ENCODE results near the gene FGF14. TPM values are rescaled to one million over a fixed set of nuclear protein-coding genes. Genes with fewer than 3 reads are reported as not detected.

Gene FGF14
- total RNA-seq, 1 experiment from 2014 or later, result 0.22 TPM

DNA sequence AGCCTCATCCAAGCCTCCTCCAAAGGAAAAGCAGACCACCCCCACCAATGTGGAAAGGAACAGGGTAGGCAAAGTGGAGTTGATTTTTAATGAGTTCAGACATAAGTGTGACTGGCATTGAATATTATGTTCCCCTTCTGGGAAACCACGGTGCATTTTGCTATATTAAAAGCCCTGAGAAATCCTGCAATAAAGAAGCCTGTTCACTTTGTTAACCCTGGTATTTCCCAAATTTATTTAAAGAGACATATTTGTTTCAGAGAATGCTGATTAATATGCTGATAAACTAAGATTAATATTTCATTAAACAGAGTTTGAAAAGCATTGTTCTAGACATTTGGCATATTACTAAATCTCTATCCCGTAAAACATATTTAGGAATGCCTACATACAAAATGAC, 151.4 kb downstream of the FGF14 start:
- WGBS (ENCODE audit: extremely low coverage, insufficient read length, low lambda C conversion rate), result no CpG with 5 or more reads among the region's 2 CpGs
- no peak overlapping the region for H4K91ac ChIP-seq (ENCODE audit: insufficient read length, low read depth, low read length)
- peaks cover 4 to 7% of the 10 kb centered on the region in 2 experiments; a peak in 1 of 4 replicates for H3K4me1 Mint-ChIP-seq
- H4K8ac ChIP-seq (replicated peaks; ENCODE audit: insufficient read length, low read depth, low read length), result no peak overlapping the region
- no peak overlapping the region for H3K9ac ChIP-seq (ENCODE audit: extremely low read depth, insufficient read length, low read length)
- no peak overlapping the region for H3K4me3 Mint-ChIP-seq
- no peaks in the 10 kb centered on the region for H3K27me3 Mint-ChIP-seq (ENCODE audit: low read depth)
- H2BK12ac ChIP-seq (ENCODE audit: insufficient read length, low read depth, low read length), result no peak overlapping the region
- no peak overlapping the region for H2BK5ac ChIP-seq (ENCODE audit: insufficient read length, low read length)
- no peak overlapping the region for H3K18ac ChIP-seq (ENCODE audit: insufficient read length, low read depth, low read length)
- no peak overlapping the region for H2AK5ac ChIP-seq (ENCODE audit: insufficient read length, low read length)
- H3K79me2 ChIP-seq (ENCODE audit: insufficient read depth, low read length), result no peaks in the 10 kb centered on the region
- no peaks in the 10 kb centered on the region for H3K9me3 ChIP-seq (ENCODE audit: control insufficient read depth, low read depth, low read length)
- H3K27ac Mint-ChIP-seq, result no peak overlapping the region
- H3K14ac ChIP-seq (ENCODE audit: insufficient read depth, low read length), result no peak overlapping the region
- no peaks in the 10 kb centered on the region for H4K20me1 ChIP-seq (ENCODE audit: control insufficient read depth, insufficient read depth, insufficient read length)
- H2BK120ac ChIP-seq (ENCODE audit: low read depth, low read length, poor library complexity, severe bottlenecking), result no peak overlapping the region
- H3K4me2 ChIP-seq (ENCODE audit: insufficient read depth, insufficient read length, low read length), result no peak overlapping the region
- H3K23me2 ChIP-seq (ENCODE audit: insufficient read length, low read depth, low read length, poor library complexity, severe bottlenecking), result no peaks in the 10 kb centered on the region
- no peak overlapping the region for H4K5ac ChIP-seq (ENCODE audit: insufficient read length, low read depth, low read length)
- TF ChIP-seq, protein P1, sequence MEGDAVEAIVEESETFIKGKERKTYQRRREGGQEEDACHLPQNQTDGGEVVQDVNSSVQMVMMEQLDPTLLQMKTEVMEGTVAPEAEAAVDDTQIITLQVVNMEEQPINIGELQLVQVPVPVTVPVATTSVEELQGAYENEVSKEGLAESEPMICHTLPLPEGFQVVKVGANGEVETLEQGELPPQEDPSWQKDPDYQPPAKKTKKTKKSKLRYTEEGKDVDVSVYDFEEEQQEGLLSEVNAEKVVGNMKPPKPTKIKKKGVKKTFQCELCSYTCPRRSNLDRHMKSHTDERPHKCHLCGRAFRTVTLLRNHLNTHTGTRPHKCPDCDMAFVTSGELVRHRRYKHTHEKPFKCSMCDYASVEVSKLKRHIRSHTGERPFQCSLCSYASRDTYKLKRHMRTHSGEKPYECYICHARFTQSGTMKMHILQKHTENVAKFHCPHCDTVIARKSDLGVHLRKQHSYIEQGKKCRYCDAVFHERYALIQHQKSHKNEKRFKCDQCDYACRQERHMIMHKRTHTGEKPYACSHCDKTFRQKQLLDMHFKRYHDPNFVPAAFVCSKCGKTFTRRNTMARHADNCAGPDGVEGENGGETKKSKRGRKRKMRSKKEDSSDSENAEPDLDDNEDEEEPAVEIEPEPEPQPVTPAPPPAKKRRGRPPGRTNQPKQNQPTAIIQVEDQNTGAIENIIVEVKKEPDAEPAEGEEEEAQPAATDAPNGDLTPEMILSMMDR (conservative IDR thresholded peaks at IDR 0.05), result no peak
- H3K23ac ChIP-seq (ENCODE audit: insufficient read length, low read depth, low read length), result no peak overlapping the region
- no peak overlapping the region for H3K27ac ChIP-seq (ENCODE audit: insufficient read length, low read depth, low read length)
- DNase-seq, result no peak
- no peaks in the 10 kb centered on the region for H3K79me1 ChIP-seq (ENCODE audit: insufficient read depth, low read depth, low read length, poor library complexity, severe bottlenecking)
- no peak overlapping the region for H2BK15ac ChIP-seq (ENCODE audit: low read depth, low read length)
- no peak overlapping the region for H3K56ac ChIP-seq (ENCODE audit: insufficient read length, low read depth, low read length)
- H2AFZ ChIP-seq (ENCODE audit: low read length), result no peak overlapping the region
- no peaks in the 10 kb centered on the region for H3K9me3 Mint-ChIP-seq
- no peaks in the 10 kb centered on the region for H3K36me3 Mint-ChIP-seq (ENCODE audit: insufficient read depth in 1 of 3, low read depth in 3 of 3)
- H3K27me3 ChIP-seq (ENCODE audit: insufficient read depth, low read length), result no peaks in the 10 kb centered on the region
- no peak overlapping the region for H2BK20ac ChIP-seq (ENCODE audit: low read depth, low read length, poor library complexity, severe bottlenecking)
- H3K4me1 ChIP-seq (ENCODE audit: insufficient read depth, low read length), result no peaks in the 10 kb centered on the region; the same call in 1 of the 2 replicates
- H3T11ph ChIP-seq (ENCODE audit: low read length), result no peak overlapping the region
- H3K4ac ChIP-seq (ENCODE audit: low read depth, low read length), result no peak overlapping the region

Measured in H9 (cell line).